HL-60/S4 treated with phorbol 12-myristate 13-acetate at 8.2 ng/mL for 4 days and 3 days (cell line): ENCODE data around the gene INTU.

ENCODE experiments used
- in situ Hi-C: fragments of 300-500 bp; cut with MboI; formaldehyde crosslinking; loops from 2 replicates; pipeline ENCODE4 v1.15.0; 2022; ENCODE audit warnings: low sequenced_read_pairs

INTU gene

GRCh38 chr4:127734976-127735375 lies 102.2 kb downstream of the INTU start:
- in situ Hi-C loops = no loop called here

- in situ Hi-C loops = no loop called here
Measured at GRCh38 chr4:127737295-127737694, 104.5 kb downstream of the INTU start.

GRCh38 chr4:127741247-127741646 lies 108.5 kb downstream of the INTU start:
- in situ Hi-C loops = no loop called here

GRCh38 chr4:127747883-127748282 lies 115.1 kb downstream of the INTU start:
- in situ Hi-C loops = no loop called here

- in situ Hi-C loops = no loop called here
Measured at GRCh38 chr4:127748957-127749356, 116.2 kb downstream of the INTU start.

GRCh38 chr4:127756906-127757305 lies 124.1 kb downstream of the INTU start:
- in situ Hi-C loops = no loop called here

GRCh38 chr4:127759228-127759820 lies 126.6 kb downstream of the INTU start:
- in situ Hi-C loops = no loop called here

GRCh38 chr4:127759893-127760292 lies 127.1 kb downstream of the INTU start:
- in situ Hi-C loops = no loop called here

- in situ Hi-C loops = no loop called here
Measured at GRCh38 chr4:127771535-127772275, 138.9 kb downstream of the INTU start.

- in situ Hi-C loops = no loop called here
Measured at GRCh38 chr4:127772769-127773671, 140.3 kb downstream of the INTU start.

GRCh38 chr4:127775843-127776242 lies 143.1 kb downstream of the INTU start:
- in situ Hi-C loops = no loop called here
